ENCODE data around the gene NDUFV1.

DNA sequence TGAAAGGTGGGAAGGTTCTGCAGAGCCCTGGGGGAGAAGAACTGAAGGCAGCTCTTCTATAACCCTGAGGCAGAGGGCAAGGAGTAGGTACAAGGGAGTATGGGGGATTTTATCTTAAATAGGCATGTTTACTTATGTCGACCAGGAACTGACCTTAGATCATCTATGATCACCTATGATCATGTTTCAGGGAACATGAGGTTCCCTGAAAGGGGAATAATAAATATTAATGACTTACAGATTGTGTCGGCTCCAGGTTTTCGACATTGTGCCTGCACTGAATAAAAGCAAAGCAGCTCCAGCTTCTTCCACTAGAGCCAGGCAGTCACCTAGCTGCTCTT is 13.2 kb upstream of the NDUFV1 start:
- TF ChIP-seq, protein P1, sequence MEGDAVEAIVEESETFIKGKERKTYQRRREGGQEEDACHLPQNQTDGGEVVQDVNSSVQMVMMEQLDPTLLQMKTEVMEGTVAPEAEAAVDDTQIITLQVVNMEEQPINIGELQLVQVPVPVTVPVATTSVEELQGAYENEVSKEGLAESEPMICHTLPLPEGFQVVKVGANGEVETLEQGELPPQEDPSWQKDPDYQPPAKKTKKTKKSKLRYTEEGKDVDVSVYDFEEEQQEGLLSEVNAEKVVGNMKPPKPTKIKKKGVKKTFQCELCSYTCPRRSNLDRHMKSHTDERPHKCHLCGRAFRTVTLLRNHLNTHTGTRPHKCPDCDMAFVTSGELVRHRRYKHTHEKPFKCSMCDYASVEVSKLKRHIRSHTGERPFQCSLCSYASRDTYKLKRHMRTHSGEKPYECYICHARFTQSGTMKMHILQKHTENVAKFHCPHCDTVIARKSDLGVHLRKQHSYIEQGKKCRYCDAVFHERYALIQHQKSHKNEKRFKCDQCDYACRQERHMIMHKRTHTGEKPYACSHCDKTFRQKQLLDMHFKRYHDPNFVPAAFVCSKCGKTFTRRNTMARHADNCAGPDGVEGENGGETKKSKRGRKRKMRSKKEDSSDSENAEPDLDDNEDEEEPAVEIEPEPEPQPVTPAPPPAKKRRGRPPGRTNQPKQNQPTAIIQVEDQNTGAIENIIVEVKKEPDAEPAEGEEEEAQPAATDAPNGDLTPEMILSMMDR (conservative IDR thresholded peaks at IDR 0.05) = no peak
- TF ChIP-seq ZFX (IDR thresholded peaks at IDR 0.05) = no peak
